WTC11 (cell line): ENCODE results near the gene ITGAE.

Experiments
- CREM ChIP-seq: sonication (generic); formaldehyde crosslinking; IDR thresholded peaks from 2 replicates; pipeline ENCODE4 v1.8.1; 2022; ENCODE audit warnings: mild to moderate bottlenecking, missing genetic modification reagents, moderate library complexity
- FOXP1 ChIP-seq: sonication (generic); formaldehyde crosslinking; IDR thresholded peaks from 2 replicates; pipeline ENCODE4 v1.8.0; 2022; ENCODE audit warnings: missing genetic modification reagents, mild to moderate bottlenecking, moderate library complexity, borderline replicate concordance
- MXD4 ChIP-seq: fragments of 250-450 bp; sonication (Bioruptor Pico); IDR thresholded peaks from 2 replicates; pipeline ENCODE4 v1.8.0; 2021; ENCODE audit warnings: mild to moderate bottlenecking, moderate library complexity, borderline replicate concordance
- SP1 ChIP-seq: sonication (generic); formaldehyde crosslinking; conservative IDR thresholded peaks from 2 replicates; pipeline ENCODE4 v1.8.1; 2022; ENCODE audit warnings: missing genetic modification reagents
- ZNF317 ChIP-seq: sonication (generic); formaldehyde crosslinking; IDR thresholded peaks from 2 replicates; pipeline ENCODE4 v1.8.1; 2023; ENCODE audit warnings: low read depth, mild to moderate bottlenecking, moderate library complexity, missing genetic modification reagents, borderline replicate concordance
- TF ChIP-seq, protein P1 (sequence below): sonication (generic); formaldehyde crosslinking; IDR thresholded peaks from 2 replicates; pipeline ENCODE4 v1.8.1; 2022; ENCODE audit warnings: low read depth, mild to moderate bottlenecking, moderate library complexity, missing genetic modification reagents, borderline replicate concordance
- TF ChIP-seq, protein P2 (sequence below): fragments of 200-600 bp; IDR thresholded peaks from 2 replicates; pipeline ENCODE4 v1.8.0; 2022; ENCODE audit warnings: antibody characterized with exemption
- TF ChIP-seq, protein P3 (sequence below): sonication (generic); formaldehyde crosslinking; IDR thresholded peaks from 2 replicates; pipeline ENCODE4 v1.8.1; 2023; ENCODE audit warnings: mild to moderate bottlenecking, missing genetic modification reagents
- TF ChIP-seq, protein P4 (sequence below): sonication (generic); formaldehyde crosslinking; IDR thresholded peaks from 2 replicates; pipeline ENCODE4 v1.8.1; 2022; ENCODE audit warnings: low read depth, missing genetic modification reagents, borderline replicate concordance

DNA sequence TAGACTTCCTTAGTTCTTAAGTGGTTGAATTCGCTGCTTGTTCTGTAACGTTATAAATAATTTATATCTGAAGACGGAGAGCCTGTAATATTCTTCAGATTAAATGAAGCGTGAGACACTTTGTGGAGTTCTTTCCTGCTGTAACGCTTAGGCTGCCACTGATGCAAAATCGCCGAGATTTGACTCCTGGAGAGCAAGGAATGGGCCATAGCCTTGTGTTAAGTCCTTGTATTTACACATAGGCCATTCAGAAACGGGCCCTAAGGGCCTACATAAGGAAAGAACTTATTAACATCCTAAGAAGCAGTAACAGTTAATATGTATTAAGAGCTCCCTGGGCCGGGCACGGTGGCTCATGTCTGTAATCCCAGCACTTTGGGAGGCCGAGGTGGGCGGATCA lies 131.4 kb downstream of the ITGAE start:
- TF ChIP-seq, protein P1, sequence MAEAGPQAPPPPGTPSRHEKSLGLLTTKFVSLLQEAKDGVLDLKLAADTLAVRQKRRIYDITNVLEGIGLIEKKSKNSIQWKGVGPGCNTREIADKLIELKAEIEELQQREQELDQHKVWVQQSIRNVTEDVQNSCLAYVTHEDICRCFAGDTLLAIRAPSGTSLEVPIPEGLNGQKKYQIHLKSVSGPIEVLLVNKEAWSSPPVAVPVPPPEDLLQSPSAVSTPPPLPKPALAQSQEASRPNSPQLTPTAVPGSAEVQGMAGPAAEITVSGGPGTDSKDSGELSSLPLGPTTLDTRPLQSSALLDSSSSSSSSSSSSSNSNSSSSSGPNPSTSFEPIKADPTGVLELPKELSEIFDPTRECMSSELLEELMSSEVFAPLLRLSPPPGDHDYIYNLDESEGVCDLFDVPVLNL (CRISPR knock-in tag) = no peak
- TF ChIP-seq, protein P2, sequence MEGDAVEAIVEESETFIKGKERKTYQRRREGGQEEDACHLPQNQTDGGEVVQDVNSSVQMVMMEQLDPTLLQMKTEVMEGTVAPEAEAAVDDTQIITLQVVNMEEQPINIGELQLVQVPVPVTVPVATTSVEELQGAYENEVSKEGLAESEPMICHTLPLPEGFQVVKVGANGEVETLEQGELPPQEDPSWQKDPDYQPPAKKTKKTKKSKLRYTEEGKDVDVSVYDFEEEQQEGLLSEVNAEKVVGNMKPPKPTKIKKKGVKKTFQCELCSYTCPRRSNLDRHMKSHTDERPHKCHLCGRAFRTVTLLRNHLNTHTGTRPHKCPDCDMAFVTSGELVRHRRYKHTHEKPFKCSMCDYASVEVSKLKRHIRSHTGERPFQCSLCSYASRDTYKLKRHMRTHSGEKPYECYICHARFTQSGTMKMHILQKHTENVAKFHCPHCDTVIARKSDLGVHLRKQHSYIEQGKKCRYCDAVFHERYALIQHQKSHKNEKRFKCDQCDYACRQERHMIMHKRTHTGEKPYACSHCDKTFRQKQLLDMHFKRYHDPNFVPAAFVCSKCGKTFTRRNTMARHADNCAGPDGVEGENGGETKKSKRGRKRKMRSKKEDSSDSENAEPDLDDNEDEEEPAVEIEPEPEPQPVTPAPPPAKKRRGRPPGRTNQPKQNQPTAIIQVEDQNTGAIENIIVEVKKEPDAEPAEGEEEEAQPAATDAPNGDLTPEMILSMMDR = no peak
- no peak for TF ChIP-seq ZNF317 (CRISPR knock-in tag)
- TF ChIP-seq SP1 = no peak
- TF ChIP-seq, protein P3, sequence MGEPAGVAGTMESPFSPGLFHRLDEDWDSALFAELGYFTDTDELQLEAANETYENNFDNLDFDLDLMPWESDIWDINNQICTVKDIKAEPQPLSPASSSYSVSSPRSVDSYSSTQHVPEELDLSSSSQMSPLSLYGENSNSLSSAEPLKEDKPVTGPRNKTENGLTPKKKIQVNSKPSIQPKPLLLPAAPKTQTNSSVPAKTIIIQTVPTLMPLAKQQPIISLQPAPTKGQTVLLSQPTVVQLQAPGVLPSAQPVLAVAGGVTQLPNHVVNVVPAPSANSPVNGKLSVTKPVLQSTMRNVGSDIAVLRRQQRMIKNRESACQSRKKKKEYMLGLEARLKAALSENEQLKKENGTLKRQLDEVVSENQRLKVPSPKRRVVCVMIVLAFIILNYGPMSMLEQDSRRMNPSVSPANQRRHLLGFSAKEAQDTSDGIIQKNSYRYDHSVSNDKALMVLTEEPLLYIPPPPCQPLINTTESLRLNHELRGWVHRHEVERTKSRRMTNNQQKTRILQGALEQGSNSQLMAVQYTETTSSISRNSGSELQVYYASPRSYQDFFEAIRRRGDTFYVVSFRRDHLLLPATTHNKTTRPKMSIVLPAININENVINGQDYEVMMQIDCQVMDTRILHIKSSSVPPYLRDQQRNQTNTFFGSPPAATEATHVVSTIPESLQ (CRISPR knock-in tag) = no peak
- TF ChIP-seq MXD4 = no peak
- TF ChIP-seq CREM (CRISPR knock-in tag) = no peak
- no peak for TF ChIP-seq FOXP1 (CRISPR knock-in tag)
- TF ChIP-seq, protein P4, sequence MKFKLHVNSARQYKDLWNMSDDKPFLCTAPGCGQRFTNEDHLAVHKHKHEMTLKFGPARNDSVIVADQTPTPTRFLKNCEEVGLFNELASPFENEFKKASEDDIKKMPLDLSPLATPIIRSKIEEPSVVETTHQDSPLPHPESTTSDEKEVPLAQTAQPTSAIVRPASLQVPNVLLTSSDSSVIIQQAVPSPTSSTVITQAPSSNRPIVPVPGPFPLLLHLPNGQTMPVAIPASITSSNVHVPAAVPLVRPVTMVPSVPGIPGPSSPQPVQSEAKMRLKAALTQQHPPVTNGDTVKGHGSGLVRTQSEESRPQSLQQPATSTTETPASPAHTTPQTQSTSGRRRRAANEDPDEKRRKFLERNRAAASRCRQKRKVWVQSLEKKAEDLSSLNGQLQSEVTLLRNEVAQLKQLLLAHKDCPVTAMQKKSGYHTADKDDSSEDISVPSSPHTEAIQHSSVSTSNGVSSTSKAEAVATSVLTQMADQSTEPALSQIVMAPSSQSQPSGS = no peak
